Type B pancreatic cell (in vitro differentiated cells): ENCODE measurements around the gene CORO2A. TPM values are rescaled to one million over a fixed set of nuclear protein-coding genes. Genes with fewer than 3 reads are reported as not detected.

ENCODE experiments used
- DNase-seq: peaks from one replicate; pipeline ENCODE4 v3.0.0; 2021; ENCODE audit warnings: mixed read lengths; ENCODE audit not compliant: unreplicated experiment; ENCODE audit errors: extremely low spot score
- H3K27ac Mint-ChIP-seq: 2 replicates; pipeline ENCODE4 v1.8.0; 2021; ENCODE audit warnings: mild to moderate bottlenecking, mixed read lengths
- H3K27me3 Mint-ChIP-seq: 2 replicates; pipeline ENCODE4 v1.8.0; 2021; ENCODE audit warnings: mixed read lengths
- H3K36me3 Mint-ChIP-seq: 2 replicates; pipeline ENCODE4 v1.8.0; 2021; ENCODE audit warnings: mixed read lengths
- H3K4me1 Mint-ChIP-seq: one replicate; pipeline ENCODE4 v1.8.0; 2021; ENCODE audit warnings: mixed read lengths; ENCODE audit not compliant: unreplicated experiment
- H3K4me3 Mint-ChIP-seq: 2 replicates; pipeline ENCODE4 v1.8.0; 2021; ENCODE audit warnings: mild to moderate bottlenecking, mixed read lengths
- H3K9me3 Mint-ChIP-seq: 2 replicates; pipeline ENCODE4 v1.8.0; 2021; ENCODE audit warnings: mixed read lengths
- CTCF ChIP-seq: fragments of 200-600 bp; sonication (generic); conservative IDR thresholded peaks from 2 replicates; pipeline ENCODE4 v1.5.0; 2021; ENCODE audit warnings: antibody characterized with exemption, mild to moderate bottlenecking
- total RNA-seq: library from RNA; stranded (reverse); gene quantifications from 2 replicates; pipeline ENCODE4 v1.2.1, GENCODE V29; 2021; ENCODE audit warnings: low replicate concordance

The CORO2A gene
- total RNA-seq, 1 donor from 2014 or later: 9.9 TPM

- Mint-ChIP-seq H3K4me1 (no peaks in the 10 kb centered on the region), H3K36me3 (peaks cover 3% of the 10 kb centered on the region), H3K4me3 (no peak overlapping the region), H3K9me3 (no peaks in the 10 kb centered on the region), H3K27me3 (peaks cover 3% of the 10 kb centered on the region), H3K27ac (no peak overlapping the region)
- no peak for DNase-seq
- TF ChIP-seq CTCF: no peak
Observed at GRCh38 chr9:98202252-98202651, 9.8 kb upstream of the CORO2A start.

- no peak for TF ChIP-seq CTCF
- no peak overlapping the region for H3K4me3 Mint-ChIP-seq
Observed at GRCh38 chr9:98201749-98202148, 9.3 kb upstream of the CORO2A start.

GRCh38 chr9:98201102-98201501 lies 8.7 kb upstream of the CORO2A start:
- Mint-ChIP-seq H3K27ac (no peak overlapping the region), H3K4me1 (no peaks in the 10 kb centered on the region), H3K27me3 (peaks cover 3% of the 10 kb centered on the region), H3K4me3 (no peak overlapping the region), H3K9me3 (no peaks in the 10 kb centered on the region), H3K36me3 (peaks cover 3% of the 10 kb centered on the region)
- DNase-seq: no peak
- TF ChIP-seq CTCF: no peak

More at GRCh38 chr9:98201749-98202148, 9.3 kb upstream of the CORO2A start:
- Mint-ChIP-seq H3K9me3 (no peaks in the 10 kb centered on the region), H3K27me3 (peaks cover 3% of the 10 kb centered on the region), H3K4me1 (no peaks in the 10 kb centered on the region), H3K36me3 (peaks cover 3% of the 10 kb centered on the region), H3K27ac (no peak overlapping the region)
- DNase-seq: no peak

GRCh38 chr9:98199388-98200033 lies 7.1 kb upstream of the CORO2A start:
- TF ChIP-seq CTCF: no peak
- H3K27ac Mint-ChIP-seq: no peak overlapping the region
- H3K4me3 Mint-ChIP-seq: no peak overlapping the region
- no peaks in the 10 kb centered on the region for H3K4me1 Mint-ChIP-seq
- no peak for DNase-seq
- no peaks in the 10 kb centered on the region for H3K9me3 Mint-ChIP-seq
- peaks cover 3% of the 10 kb centered on the region for H3K27me3 Mint-ChIP-seq
- H3K36me3 Mint-ChIP-seq: peaks cover 3% of the 10 kb centered on the region

- Mint-ChIP-seq H3K4me1 (no peaks in the 10 kb centered on the region), H3K27ac (peak overlapping the region; percentile 34), H3K36me3 (peaks cover 3% of the 10 kb centered on the region), H3K27me3 (peaks cover 3% of the 10 kb centered on the region), H3K9me3 (no peaks in the 10 kb centered on the region), H3K4me3 (no peak overlapping the region)
- no peak for TF ChIP-seq CTCF
- no peak for DNase-seq
Observed at GRCh38 chr9:98195671-98196070, 3.2 kb upstream of the CORO2A start.
